Right lobe of liver (tissue), 6 donors: ENCODE data around the gene ZNF431. TPM values are rescaled to one million over a fixed set of nuclear protein-coding genes. Genes with fewer than 3 reads are reported as not detected.
A peak's percentile ranks its signal among the peaks of the same experiment; 100 is the strongest.

Experiments
- ATAC-seq, 4 donors: fragments of 200-7000 bp; cut with Tn5 transposase; one replicate each; pipeline ENCODE4 v1.9.1; 2020; ENCODE audit warnings: mild to moderate bottlenecking in 4 of 4, moderate library complexity in 4 of 4
- DNase-seq, 3 donors: peaks; one replicate each; pipeline ENCODE4 v3.0.0-alpha.2; 2020
- H3K27ac ChIP-seq, 3 donors: fragments of 200-600 bp; one replicate each; pipeline ENCODE4 v1.8.0; 2022
- H3K27me3 ChIP-seq, 2 donors: fragments of 200-600 bp; one replicate each; pipeline ENCODE4 v1.8.0; 2022
- H3K36me3 ChIP-seq, 4 donors: fragments of 200-600 bp; sonication (generic) in 1 of 4; one replicate each; pipeline versions ENCODE4 v1.5.1 to v1.8.0; 2017 to 2022; ENCODE audit warnings: control low read depth in 1 of 4
- H3K4me1 ChIP-seq, 4 donors: fragments of 200-600 bp; sonication (generic) in 1 of 4; one replicate each; pipeline versions ENCODE4 v1.5.1 to v1.8.0; 2017 to 2022; ENCODE audit warnings: control low read depth in 1 of 4
- H3K4me3 ChIP-seq, 3 donors: fragments of 200-600 bp; one replicate each; pipeline ENCODE4 v1.8.0; 2022
- H3K9me3 ChIP-seq, 4 donors: fragments of 200-600 bp; sonication (generic) in 1 of 4; one replicate each; pipeline versions ENCODE4 v1.5.1 to v1.8.0; 2017 to 2022; ENCODE audit warnings: control low read depth in 1 of 4
- CTCF ChIP-seq, 4 donors: fragments of 200-600 bp in 3 of 4; fragments of 450-650 bp in 1 of 4; IDR thresholded peaks; one replicate each; pipeline versions ENCODE4 v1.5.1 to v1.8.0; 2016 to 2022; ENCODE audit warnings: antibody characterized with exemption in 4 of 4, mild to moderate bottlenecking in 2 of 4
- POLR2A ChIP-seq: fragments of 450-650 bp; IDR thresholded peaks from one replicate; pipeline ENCODE4 v1.6.1; 2017; ENCODE audit warnings: antibody characterized with exemption, mild to moderate bottlenecking
- WGBS: methylation state at CpG from one replicate; pipeline ENCODE4 v1.1.6; 2018; ENCODE audit warnings: low coverage, low lambda C conversion rate; ENCODE audit not compliant: insufficient coverage; ENCODE audit errors: missing lambda C conversion rate; 5-methylcytosine and 5-hydroxymethylcytosine counted together
- intact Hi-C, 2 donors: fragments of 100-400 bp; cut with DNase I; formaldehyde crosslinking; loops; one replicate each; pipeline versions ENCODE4 v1.11.2 to v1.14.1; 2022
- total RNA-seq, 6 experiments: library from RNA; depleted of rRNA in 2 of 6; stranded (reverse); fragments of >200 nt in 2 of 6; fragmentation: NEBNext Ultra II Directional in 3 of 6; extraction: Animal tissue kit (Norgen Biotek cat#: 25700) in 3 of 6; gene quantifications; one replicate each; pipeline versions ENCODE4 v1.1.0 to v1.2.4, GENCODE V29; 2016 to 2023
- donor health status: DM: no; HTN: yes; CAD: no.
- donor health status: DM: no; HTN: no; CAD: no.
- donor health status: DM: no; HTN: no; CAD: no.
- donor health status: DM: no; HTN: yes; CAD: no.
- donor health status: DM: no; HTN: yes; CAD: no.

Gene ZNF431
- total RNA-seq, 6 experiments from 2014 or later: 0.37 to 1.6 (median 0.84) TPM

- Histone ChIP-seq H3K4me3 (no peak overlapping the region), H3K4me1 (no peaks in the 10 kb centered on the region), H3K9me3 (no peaks in the 10 kb centered on the region), H3K27ac (no peak overlapping the region), H3K27me3 (no peaks in the 10 kb centered on the region), H3K36me3 (no peaks in the 10 kb centered on the region)
- TF ChIP-seq CTCF (IDR thresholded peaks at IDR 0.05): no peak
- no peak for TF ChIP-seq POLR2A
- intact Hi-C loops: no loop called here
- ATAC-seq: no peak
- 88% methylated on average over 5 of the region's 5 CpGs for WGBS
- DNase-seq: no peak
Measured at GRCh38 chr19:21164541-21164940, 22.7 kb downstream of the ZNF431 start.

GRCh38 chr19:21166436-21166835 lies 24.6 kb downstream of the ZNF431 start:
- intact Hi-C loops: no loop called here
- 86% methylated on average over 2 of the region's 2 CpGs for WGBS
- Histone ChIP-seq H3K9me3 (no peaks in the 10 kb centered on the region), H3K36me3 (no peaks in the 10 kb centered on the region), H3K4me3 (no peak overlapping the region), H3K4me1 (no peaks in the 10 kb centered on the region), H3K27ac (no peak overlapping the region), H3K27me3 (no peaks in the 10 kb centered on the region)
- TF ChIP-seq CTCF (IDR thresholded peaks at IDR 0.05) (no peak), POLR2A (no peak)
- no peak for ATAC-seq
- DNase-seq: no peak

- intact Hi-C loops: no loop called here
- no peak overlapping the region for H3K27ac ChIP-seq
- H3K4me3 ChIP-seq: no peak overlapping the region
- H3K27me3 ChIP-seq: no peaks in the 10 kb centered on the region
- H3K9me3 ChIP-seq: no peaks in the 10 kb centered on the region
- no peaks in the 10 kb centered on the region for H3K4me1 ChIP-seq
- TF ChIP-seq POLR2A: no peak
- TF ChIP-seq CTCF (IDR thresholded peaks at IDR 0.05): no peak
- ATAC-seq (no peak), DNase-seq (no peak)
- no peaks in the 10 kb centered on the region for H3K36me3 ChIP-seq
- WGBS: 45% methylated on average over 7 of the region's 7 CpGs
Measured at GRCh38 chr19:21197590-21198295, 55.9 kb downstream of the ZNF431 start.

- H3K36me3 ChIP-seq: no peaks in the 10 kb centered on the region
- H3K4me1 ChIP-seq: no peaks in the 10 kb centered on the region
- H3K27ac ChIP-seq: no peak overlapping the region
- DNase-seq: no peak
- intact Hi-C loops: no loop called here
- no peaks in the 10 kb centered on the region for H3K27me3 ChIP-seq
- peak; percentile 39 to 47 (median 42) for ATAC-seq
- 22% methylated on average over 6 of the region's 9 CpGs for WGBS
- no peaks in the 10 kb centered on the region for H3K9me3 ChIP-seq
- TF ChIP-seq CTCF (IDR thresholded peaks at IDR 0.05) (peak; percentile 40 to 55 (median 48)), POLR2A (no peak)
- H3K4me3 ChIP-seq: no peak overlapping the region
Measured at GRCh38 chr19:21202865-21203494, 61.1 kb downstream of the ZNF431 start.
